ENCODE measurements around the gene LIMK2. TPM values are rescaled to one million over a fixed set of nuclear protein-coding genes. Genes with fewer than 3 reads are reported as not detected.

LIMK2 gene
- total RNA-seq, 1 donor from 2014 or later: 8.0 TPM

DNA sequence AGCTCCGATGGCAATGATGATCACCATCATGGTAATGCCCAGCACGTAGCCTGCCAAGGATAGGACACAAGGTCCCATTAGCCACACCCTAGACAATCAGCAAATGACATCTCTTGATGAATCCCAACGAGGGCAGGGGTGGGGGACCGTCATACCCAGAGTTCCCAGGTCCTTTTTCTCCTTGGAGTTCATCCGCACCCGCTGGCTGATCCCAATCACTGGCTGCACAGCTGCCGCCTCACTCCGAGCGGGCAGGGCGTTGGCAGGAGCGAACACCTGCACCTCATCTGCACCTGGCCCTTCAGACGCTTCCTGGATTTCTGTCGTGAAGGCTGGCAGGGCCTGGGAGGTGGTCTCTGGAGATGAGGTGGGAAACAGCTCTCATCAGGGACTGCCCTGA is 77.2 kb downstream of the LIMK2 start:
- peak overlapping the region; percentile 85 for H3K4me3 ChIP-seq
- peaks cover 96% of the 10 kb centered on the region for H3K4me1 ChIP-seq
- no peaks in the 10 kb centered on the region for H3K27me3 ChIP-seq (ENCODE audit: low read depth)
- DNase-seq: no peak
- no peaks in the 10 kb centered on the region for H3K9me3 ChIP-seq (replicated peaks)
- TF ChIP-seq, protein P1, sequence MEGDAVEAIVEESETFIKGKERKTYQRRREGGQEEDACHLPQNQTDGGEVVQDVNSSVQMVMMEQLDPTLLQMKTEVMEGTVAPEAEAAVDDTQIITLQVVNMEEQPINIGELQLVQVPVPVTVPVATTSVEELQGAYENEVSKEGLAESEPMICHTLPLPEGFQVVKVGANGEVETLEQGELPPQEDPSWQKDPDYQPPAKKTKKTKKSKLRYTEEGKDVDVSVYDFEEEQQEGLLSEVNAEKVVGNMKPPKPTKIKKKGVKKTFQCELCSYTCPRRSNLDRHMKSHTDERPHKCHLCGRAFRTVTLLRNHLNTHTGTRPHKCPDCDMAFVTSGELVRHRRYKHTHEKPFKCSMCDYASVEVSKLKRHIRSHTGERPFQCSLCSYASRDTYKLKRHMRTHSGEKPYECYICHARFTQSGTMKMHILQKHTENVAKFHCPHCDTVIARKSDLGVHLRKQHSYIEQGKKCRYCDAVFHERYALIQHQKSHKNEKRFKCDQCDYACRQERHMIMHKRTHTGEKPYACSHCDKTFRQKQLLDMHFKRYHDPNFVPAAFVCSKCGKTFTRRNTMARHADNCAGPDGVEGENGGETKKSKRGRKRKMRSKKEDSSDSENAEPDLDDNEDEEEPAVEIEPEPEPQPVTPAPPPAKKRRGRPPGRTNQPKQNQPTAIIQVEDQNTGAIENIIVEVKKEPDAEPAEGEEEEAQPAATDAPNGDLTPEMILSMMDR (IDR thresholded peaks at IDR 0.05; ENCODE audit: borderline replicate concordance): no peak
- intact Hi-C loops (cut with micrococcal nuclease): no loop called here
- H3K27ac ChIP-seq (replicated peaks): peak overlapping the region; percentile 98
- H3K36me3 ChIP-seq: peaks cover 50% of the 10 kb centered on the region

DNA sequence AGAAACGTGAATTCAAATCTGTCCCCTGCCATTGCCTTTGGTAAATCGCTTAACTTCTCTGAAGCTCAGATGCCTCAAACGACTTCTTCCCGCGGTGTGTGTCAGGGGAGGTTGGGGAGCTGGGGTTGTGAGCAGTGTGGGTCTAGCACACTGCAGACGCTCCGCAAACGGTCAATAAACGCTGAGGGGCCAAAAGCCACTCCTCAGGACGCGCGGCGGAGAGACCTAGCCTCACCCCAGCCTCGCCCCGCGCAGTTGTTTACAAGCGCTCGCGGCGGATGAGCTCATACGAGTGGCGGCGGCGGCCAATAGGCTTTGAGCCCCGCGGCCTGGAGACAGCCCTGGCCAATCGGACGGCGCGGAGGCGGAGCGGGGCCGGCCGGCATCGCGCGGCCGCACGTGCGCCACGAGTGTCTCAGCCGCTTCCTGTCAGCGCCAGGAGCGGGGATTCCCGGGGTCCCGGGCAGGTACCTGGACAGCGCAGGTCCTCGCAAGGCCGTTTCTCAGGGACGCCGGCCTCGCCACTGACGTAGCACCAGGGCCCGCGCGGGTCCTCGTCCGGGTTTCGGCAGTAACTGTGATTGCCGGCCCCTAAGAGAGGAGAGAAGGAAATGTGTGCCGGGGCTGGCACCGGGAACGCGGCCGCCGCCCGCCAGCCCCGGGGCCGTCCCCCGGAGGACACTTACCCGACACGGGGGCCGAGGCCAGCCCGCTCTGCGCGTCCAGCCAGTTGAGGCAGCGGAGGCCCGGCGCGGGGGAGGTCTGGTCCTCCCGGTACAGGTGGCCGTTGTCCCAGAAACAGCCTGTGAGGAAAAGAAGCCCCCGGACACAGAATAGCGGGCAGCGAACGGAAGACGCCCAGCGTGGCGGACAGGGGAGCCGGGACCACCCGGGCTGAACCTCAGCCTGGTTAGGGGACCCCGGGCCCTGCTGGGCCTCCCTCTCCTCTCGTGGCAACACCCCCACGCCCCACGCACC is 78.7 kb downstream of the LIMK2 start:
- peak overlapping the region; percentile 98 for H3K27ac ChIP-seq (replicated peaks)
- intact Hi-C loops (cut with micrococcal nuclease): no loop called here
- peaks cover 90% of the 10 kb centered on the region for H3K4me1 ChIP-seq

DNA sequence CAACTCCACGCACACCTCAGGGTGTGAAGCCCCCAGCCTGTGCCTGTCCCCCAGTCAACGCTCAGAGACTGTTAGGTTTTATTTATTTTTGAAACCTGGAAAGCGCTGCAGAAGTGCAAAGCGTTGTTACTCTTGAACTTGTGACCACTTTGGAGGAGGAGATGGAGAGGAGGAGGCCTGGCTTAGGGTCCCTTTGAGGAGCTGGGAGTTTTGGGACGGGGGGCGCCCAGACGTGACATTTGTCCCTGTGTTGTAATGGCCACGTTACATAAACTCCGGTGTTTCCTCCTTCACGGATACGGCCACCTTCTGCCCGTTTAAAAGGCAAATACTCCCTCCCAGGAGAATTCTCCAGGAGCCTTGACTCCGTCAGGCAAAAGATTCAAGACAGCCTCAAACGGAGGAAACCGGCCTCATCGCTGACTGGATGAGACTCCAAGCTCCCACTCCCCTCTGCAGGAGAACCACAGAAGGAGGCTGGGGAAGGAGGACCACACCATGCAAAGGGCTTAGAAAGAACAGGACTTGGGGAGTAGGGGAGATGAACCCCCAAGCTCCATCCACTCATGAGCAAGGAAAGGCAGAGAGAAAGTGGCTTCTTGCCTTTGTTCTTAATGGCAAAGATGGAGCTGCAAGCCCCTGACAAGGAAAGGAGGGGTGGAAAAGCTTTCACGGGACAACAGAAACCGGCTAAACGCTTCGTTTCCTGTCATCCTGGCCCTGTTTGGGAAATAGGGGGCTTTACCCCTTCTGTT is 79.6 kb downstream of the LIMK2 start:
- H3K27ac ChIP-seq (replicated peaks): peak overlapping the region; percentile 98
- no peaks in the 10 kb centered on the region for H3K9me3 ChIP-seq (replicated peaks)
- H3K27me3 ChIP-seq (ENCODE audit: low read depth): no peaks in the 10 kb centered on the region
- no peak for DNase-seq
- intact Hi-C loops (cut with micrococcal nuclease): no loop called here
- peaks cover 27% of the 10 kb centered on the region for H3K36me3 ChIP-seq
- H3K4me1 ChIP-seq: peaks cover 90% of the 10 kb centered on the region
- peak overlapping the region; percentile 85 for H3K4me3 ChIP-seq
- TF ChIP-seq, protein P1 (IDR thresholded peaks at IDR 0.05; ENCODE audit: borderline replicate concordance): no peak

More for the DNA sequence above, 78.7 kb downstream of the LIMK2 start:
- H3K27me3 ChIP-seq (ENCODE audit: low read depth): no peaks in the 10 kb centered on the region
- peak overlapping the region; percentile 85 for H3K4me3 ChIP-seq
- DNase-seq: peak; percentile 96
- H3K36me3 ChIP-seq: peaks cover 35% of the 10 kb centered on the region
- H3K9me3 ChIP-seq (replicated peaks): no peaks in the 10 kb centered on the region
- TF ChIP-seq, protein P1 (IDR thresholded peaks at IDR 0.05; ENCODE audit: borderline replicate concordance): no peak

DNA sequence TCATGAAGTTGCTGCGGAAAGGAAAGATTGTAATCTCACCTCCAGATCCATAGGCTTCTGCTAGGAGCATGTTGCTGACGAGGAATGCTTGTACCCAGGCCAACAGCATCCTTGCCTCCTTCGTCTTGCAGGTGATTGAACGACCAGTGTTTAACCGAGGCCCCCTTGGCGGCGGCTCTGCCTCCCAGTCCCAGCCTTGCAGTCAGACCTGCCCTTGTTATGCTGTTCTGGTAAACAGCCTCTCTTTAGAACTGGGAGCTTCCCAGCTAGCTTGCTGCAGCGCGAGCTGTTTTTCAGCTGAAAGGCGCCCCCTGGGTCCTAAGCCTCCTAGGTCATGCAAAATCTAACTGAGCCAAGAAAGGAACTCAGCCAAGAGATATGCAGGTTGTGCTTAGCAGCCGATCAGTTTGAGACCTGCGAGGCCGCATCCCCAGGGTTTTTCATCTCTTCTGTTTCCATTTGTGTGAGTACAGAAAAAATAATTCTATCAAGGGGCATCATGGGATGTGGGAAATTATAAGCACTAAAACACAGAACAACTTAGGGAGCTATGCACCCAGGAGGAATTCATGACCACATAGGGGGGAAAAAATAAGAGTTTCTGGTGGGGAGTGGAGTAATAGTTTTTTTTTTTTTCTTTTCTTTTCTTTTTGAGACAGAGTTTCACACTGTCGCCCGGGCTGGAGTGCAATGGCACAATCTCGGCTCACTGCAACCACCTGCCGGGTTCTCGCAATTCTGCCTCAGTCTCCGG is 80.3 kb downstream of the LIMK2 start, which contains the start of gene PIK3IP1:
Gene PIK3IP1, minus strand, starts transcription at position 253 of the 754 bp plus-strand sequence. Its CDS starts 144 bp downstream, at position 109.
- H3K9me3 ChIP-seq (replicated peaks): no peaks in the 10 kb centered on the region
- peaks cover 89% of the 10 kb centered on the region for H3K4me1 ChIP-seq
- peaks cover 20% of the 10 kb centered on the region for H3K36me3 ChIP-seq
- no peaks in the 10 kb centered on the region for H3K27me3 ChIP-seq (ENCODE audit: low read depth)
- intact Hi-C loops (cut with micrococcal nuclease): no loop called here
- peak within 1 kb of the TSS; percentile 98 for H3K27ac ChIP-seq (replicated peaks)
- TF ChIP-seq, protein P1 (IDR thresholded peaks at IDR 0.05; ENCODE audit: borderline replicate concordance): peak; percentile 63
- peak; percentile 89 for DNase-seq
- peak within 1 kb of the TSS; percentile 85 for H3K4me3 ChIP-seq

DNA sequence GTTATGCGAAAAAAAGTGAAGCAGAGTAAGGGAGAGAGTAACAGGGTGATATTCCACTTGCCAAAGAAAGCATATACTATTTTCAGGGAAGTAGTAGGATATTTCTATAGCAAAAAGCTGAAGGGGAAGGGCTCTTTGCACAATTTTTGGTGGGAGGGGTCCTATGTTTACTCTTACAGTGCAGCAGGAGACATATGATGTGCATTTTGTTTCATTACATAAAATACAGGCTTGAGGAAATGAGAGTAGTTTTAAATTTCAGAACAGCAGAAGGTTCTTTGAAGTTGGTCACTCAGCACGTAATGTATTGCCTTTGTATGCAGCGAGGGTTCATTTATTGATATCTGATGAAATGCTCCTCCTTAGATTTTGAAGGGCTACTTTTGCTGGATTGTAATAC is 83.3 kb downstream of the LIMK2 start:
- Histone ChIP-seq H3K4me1 (peaks cover 60% of the 10 kb centered on the region), H3K27ac (replicated peaks) (peak overlapping the region; percentile 72)
- intact Hi-C loops (cut with micrococcal nuclease): no loop called here

More for the DNA sequence above, 83.3 kb downstream of the LIMK2 start:
- no peak for DNase-seq
- TF ChIP-seq, protein P1 (IDR thresholded peaks at IDR 0.05; ENCODE audit: borderline replicate concordance): no peak
- H3K27me3 ChIP-seq (ENCODE audit: low read depth): no peaks in the 10 kb centered on the region
- no peaks in the 10 kb centered on the region for H3K36me3 ChIP-seq
- H3K9me3 ChIP-seq (replicated peaks): no peaks in the 10 kb centered on the region
- H3K4me3 ChIP-seq: no peak overlapping the region

All from left ventricle myocardium inferior (tissue), 1 donor.